ENCODE results near the gene TSC1.

The TSC1 gene

DNA sequence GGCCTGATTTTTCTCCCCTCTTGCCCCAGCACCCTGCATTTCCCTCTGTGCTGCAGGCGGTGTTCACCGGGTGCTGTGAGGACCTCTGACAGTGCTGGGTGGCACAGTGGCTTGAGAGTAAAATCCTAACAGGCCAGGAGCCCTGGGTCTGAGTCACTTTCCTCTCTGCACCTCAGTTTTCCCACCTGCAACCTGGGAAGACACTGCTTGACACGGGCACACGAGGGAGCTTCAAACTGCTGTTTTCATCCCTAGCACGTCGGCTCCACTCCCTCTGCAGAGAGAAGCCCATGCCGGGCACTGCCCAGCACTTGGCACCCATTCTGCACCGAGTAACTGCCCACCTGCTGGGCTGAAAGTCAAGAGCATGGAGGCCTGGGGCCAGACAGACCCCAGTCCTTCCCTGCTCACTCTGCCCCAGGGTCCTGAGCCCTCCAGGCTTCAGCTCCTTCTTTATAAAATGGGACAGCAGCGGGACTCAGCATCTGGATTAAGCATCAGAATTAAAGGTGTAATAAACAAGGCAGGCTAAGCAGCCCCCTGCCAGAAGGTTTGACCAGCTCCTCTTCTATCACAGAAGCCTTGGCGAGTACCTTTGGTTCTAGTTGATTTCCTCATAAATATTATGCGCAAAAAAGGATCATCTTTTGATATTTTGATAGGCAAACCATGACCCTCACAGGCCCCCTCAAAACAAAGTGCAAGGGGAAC is 39.2 kb upstream of the TSC1 start:
- TF ChIP-seq CTCF (conservative IDR thresholded peaks at IDR 0.05) (no peak), ZFX (IDR thresholded peaks at IDR 0.05) (no peak)

DNA sequence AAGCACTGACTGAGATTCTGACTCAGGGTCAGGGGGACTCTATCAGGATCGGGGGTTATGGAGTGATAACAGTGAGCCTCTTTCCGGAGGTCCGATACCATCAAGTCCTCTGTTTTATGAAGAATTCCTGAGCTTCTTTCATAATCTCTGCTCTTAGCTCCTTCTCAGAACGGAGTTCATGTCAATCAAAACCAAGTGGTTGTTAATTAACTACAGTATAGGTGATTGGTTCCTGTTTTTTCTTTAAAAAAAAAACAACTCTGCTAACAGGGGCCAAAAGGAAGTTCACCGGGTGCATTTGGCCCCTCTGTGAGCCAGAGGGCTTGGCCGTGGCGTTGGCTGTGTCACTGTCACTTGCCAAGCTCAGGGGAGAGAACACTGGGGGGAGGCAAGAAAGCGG is 38.0 kb upstream of the TSC1 start:
- no peak for TF ChIP-seq ZFX (IDR thresholded peaks at IDR 0.05)
- TF ChIP-seq CTCF (conservative IDR thresholded peaks at IDR 0.05), result no peak
- H3K27ac ChIP-seq, result no peak overlapping the region

More for the DNA sequence above, 39.2 kb upstream of the TSC1 start:
- H3K27ac ChIP-seq, result no peak overlapping the region

GRCh38 chr9:132980157-132980556 is 35.7 kb upstream of the TSC1 start:
- TF ChIP-seq ZFX (IDR thresholded peaks at IDR 0.05) (no peak), CTCF (conservative IDR thresholded peaks at IDR 0.05) (no peak)

GRCh38 chr9:132978451-132979131 is 34.2 kb upstream of the TSC1 start, which contains the start of gene GFI1B:
Gene GFI1B (plus strand): TSS chr9:132978694. CDS start chr9:132986679, 7,985 bp downstream.
- TF ChIP-seq CTCF (conservative IDR thresholded peaks at IDR 0.05) (no peak), ZFX (IDR thresholded peaks at IDR 0.05) (no peak)
- no peak within 1 kb of the TSS for H3K27ac ChIP-seq

More at GRCh38 chr9:132980157-132980556, 35.7 kb upstream of the TSC1 start:
- no peak overlapping the region for H3K27ac ChIP-seq

DNA sequence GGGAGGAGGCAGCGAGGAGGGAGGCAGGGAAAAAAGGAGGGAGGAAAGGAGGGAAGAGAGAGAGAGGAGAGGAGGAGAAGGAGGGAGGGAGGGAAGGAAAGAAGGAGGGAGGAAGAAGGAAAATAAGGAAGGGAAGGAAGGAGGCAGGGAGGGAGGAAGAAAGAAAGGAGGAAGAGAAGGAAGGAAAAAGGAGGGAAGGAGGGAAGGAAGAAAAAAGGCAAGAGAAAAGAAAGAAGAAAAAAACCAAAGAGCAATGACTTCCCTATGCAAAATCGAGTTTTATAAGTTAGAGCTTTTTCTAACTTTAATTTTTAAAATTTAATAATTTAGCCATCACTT is 33.7 kb upstream of the TSC1 start:
- no peak overlapping the region for H3K27ac ChIP-seq
- TF ChIP-seq CTCF (conservative IDR thresholded peaks at IDR 0.05) (no peak), ZFX (IDR thresholded peaks at IDR 0.05) (no peak)

- no peak overlapping the region for H3K27ac ChIP-seq
- TF ChIP-seq ZFX (IDR thresholded peaks at IDR 0.05), result no peak
- TF ChIP-seq CTCF (conservative IDR thresholded peaks at IDR 0.05), result no peak
These were observed 32.2 kb upstream of the TSC1 start for GRCh38 chr9:132976571-132976970.

DNA sequence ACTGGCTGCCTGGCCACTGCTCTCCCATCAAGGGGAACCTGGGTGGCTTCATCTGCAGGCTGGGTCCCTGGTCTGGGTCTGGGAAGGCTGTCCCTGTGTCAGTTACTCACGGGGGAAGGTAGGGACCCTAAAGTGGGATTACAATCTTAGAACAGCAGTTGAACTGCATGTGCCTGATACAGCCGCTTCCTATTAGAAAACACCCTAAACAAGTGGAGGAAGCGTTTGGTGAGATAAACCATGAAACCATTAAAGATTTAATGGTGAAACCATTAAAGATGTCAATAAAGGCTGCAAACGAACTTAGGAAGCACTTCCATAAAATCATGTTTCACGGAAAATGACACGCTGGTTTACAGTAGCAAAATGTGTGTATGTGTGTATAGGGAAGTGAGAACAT is 31.5 kb upstream of the TSC1 start:
- TF ChIP-seq CTCF (conservative IDR thresholded peaks at IDR 0.05), result no peak
- no peak for TF ChIP-seq ZFX (IDR thresholded peaks at IDR 0.05)

More for the DNA sequence above, 31.5 kb upstream of the TSC1 start:
- no peak overlapping the region for H3K27ac ChIP-seq
